GM21390 (cell line): Measurements from ENCODE around the gene NLRC3.
A peak's percentile ranks its signal among the peaks of the same experiment; 100 is the strongest.

Source experiments
- ATAC-seq: cut with Tn5 transposase; IDR thresholded peaks from one replicate; pipeline ENCODE4 v1.9.1; 2021; ENCODE audit not compliant: unreplicated experiment

Gene NLRC3

DNA sequence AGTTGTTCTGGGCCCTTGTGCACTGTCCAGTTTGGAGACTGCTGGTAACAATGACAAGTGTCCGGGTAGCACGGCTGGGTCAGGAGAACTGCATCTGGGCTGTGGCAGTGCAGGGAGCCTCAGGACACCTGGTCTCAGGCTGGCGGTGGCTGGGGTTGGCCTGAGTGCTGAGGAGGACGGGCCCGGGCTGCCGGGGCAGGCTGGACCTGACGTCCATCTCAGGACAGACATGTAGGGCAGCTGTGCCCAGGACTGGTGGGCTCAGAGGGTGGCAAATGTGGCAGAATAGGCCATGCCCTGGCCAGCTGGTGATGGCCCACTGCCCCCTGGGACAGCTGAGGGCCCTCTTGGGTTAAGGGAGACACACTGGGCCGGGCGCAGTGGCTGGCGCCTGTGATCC, 4.2 kb upstream of the NLRC3 start:
- no peak for ATAC-seq

DNA sequence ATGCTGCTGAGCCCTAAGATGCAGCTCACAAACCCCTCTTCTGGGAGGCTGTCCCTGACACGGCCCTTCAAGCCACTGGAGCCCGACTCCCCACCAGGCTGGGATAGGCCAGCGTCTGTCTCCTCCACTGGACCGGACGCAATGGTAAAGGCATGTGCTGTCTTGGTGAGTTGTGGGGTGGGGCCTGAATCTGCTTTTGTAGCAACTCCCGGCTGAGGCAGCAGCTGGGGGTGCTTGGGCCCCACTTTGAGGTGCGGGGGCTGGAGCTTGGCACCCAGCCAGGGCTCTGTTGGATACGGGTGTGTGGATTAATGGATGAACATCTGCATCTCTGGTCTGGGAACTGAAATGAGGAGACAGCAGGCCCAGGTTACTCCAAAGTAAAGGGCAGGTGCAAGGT, 3.5 kb upstream of the NLRC3 start:
- no peak for ATAC-seq

DNA sequence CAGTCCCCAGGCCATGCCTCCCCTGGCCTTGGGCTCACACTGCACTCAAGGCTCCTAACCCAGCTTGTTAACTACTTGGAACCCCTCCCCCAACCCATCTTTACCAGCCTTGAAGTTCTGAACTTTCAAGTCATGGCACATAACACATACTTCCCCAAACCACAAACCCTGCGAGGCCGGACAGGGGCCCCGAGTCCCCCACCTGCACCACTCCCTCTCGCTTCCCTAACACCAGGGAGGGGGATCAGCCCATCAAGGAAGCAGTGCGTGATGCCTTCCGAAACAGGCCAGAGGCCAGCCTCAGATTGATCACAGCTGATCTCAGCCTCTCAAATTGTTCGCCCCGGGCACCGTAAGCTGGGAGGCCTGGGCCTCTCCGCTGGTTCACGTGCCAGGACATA, 3.0 kb upstream of the NLRC3 start:
- ATAC-seq, result no peak

DNA sequence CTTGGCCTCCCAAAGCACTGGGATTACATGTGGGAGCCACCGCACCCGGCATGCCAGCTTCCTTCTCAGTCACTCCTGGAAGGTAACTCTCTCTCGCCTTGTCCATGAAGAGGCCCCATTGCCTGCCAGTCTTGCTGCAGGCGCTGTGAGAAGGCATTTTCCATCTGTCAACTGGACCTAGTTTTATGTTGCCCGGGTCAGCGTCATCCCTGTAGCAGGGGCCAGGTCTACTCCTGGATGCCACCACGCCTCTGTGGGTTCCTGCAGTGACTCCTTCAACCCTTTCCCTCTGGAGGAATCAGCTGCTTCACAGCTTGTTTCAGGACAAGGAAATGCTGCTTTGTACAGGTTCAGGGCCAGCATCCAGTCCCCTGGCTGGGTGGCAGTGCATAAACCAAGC, 2.6 kb upstream of the NLRC3 start:
- no peak for ATAC-seq

DNA sequence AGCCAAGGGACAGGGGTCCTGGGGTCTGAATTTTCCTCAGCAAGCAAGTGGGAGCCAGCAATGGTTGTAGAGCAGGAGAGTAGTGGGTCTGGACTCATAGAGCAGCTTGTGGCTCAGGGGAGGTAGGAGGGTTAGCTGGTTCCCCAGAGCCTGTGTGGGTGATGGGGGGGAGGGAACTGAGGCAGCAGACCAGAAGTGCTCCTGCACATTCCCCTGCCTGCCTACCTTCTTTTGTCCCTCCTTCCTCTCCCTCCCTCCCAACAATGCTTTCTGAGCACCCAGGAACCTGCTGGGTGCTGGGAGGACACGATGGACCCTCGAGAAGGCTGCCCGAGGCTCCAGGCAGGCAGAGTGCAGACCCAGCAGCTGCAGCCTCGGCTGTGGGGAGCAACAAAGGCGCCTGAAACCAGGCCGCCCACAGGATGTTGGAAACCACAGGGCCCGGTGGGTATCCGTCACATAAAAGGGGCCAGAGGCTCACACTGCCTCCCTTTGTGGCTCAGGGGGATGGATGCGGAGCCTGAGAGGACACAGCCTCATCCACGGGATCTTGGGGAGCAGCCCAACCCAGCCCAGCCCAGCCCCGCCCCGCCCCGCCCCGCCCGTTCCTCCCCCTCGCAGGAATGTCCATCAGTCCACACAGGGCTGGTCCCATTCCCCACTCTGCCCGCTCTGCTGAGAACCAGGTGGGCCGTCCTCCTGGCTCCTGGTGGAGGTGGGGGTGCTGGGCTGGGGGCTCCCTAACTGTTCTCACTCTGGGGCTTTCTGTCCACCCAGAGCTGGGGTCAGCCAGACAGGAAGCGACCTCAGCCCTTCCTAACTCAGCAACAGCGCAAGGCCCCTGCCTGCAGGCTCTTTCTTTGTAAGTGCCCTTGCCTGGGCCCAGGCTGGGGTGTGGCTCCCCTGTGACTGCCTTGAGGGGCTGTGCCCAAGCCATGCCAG, 1.7 kb upstream of the NLRC3 start:
- ATAC-seq, result peak; percentile 68

DNA sequence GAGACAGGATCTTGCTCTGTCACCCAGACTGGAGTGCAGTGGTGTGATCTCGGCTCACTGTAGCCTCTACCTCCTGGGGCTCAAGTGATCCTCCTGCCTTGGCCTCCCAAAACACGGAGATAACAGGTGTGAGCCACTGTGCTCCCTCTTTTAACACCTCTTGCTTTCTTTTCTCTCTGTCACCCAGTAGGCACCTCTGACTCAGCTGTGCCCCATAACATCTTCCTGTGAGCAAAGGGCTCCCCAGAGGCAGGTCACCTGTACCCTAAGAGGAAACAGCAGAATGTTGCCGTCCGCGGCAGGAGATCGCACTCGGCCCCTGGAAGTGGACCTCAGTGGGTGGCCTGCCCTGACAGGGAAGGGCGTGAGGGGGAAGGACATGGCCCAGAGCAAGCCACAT, 918 bp upstream of the NLRC3 start:
- ATAC-seq, result no peak

DNA sequence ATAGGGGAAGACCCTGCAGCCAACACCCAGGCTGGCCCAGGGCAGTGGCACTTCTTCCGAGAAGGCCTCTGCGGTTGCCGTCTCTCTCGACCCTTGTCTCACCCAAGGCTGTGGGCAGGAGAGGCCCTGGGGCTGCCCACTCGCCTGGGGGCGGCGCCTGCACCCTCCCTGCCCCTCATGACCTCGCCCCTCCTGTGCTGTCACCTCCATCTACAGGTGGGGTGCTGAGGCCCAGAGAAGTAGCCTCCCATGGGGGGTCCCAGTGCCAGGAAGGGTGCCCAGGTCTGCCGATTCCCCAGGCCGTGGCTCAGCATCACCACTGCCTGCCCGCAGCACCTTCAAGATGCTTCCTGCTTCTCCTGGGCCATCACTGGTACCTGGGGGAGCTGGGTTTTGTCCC, 992 bp downstream of the NLRC3 start:
- no peak for ATAC-seq

DNA sequence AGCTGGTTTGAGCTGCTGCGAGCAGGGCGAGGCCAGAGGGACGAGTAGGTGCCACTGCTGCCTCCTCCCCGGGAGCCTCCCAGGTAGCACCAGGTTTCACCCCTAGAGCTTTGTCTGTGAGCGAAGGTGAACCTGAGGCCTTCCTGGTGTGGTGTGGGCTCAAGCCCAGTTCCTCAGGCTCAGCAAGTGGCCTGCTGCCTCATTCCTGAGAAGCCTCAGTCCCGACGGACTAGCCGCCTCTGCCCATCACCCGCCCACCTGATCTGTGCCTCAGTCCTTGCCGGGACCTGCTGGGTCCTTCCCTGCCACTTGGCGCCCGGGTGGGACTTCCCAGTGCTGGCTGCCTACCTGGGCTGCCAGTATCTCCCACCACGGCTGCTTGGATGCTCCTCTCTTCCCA, 1.7 kb downstream of the NLRC3 start:
- no peak for ATAC-seq

DNA sequence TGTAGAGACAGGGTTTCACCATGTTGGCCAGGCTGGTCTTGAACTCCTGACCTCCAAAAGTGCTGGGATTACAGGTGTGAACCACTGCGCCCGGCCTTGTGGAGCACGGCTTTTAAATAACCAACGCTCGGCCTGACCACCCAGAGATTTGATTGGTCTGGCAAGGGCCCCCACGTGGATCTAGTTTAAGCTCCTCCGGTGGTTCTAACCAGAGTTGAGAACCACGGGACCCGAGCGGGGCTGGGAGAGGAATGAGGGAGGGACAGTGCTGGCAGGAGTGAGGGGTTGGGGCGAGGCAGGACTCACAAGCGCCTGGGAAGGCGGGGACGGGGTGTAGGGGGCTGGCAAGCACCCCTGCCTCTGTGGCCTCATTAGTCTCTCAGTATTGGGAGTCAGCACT, 3.0 kb downstream of the NLRC3 start:
- no peak for ATAC-seq

DNA sequence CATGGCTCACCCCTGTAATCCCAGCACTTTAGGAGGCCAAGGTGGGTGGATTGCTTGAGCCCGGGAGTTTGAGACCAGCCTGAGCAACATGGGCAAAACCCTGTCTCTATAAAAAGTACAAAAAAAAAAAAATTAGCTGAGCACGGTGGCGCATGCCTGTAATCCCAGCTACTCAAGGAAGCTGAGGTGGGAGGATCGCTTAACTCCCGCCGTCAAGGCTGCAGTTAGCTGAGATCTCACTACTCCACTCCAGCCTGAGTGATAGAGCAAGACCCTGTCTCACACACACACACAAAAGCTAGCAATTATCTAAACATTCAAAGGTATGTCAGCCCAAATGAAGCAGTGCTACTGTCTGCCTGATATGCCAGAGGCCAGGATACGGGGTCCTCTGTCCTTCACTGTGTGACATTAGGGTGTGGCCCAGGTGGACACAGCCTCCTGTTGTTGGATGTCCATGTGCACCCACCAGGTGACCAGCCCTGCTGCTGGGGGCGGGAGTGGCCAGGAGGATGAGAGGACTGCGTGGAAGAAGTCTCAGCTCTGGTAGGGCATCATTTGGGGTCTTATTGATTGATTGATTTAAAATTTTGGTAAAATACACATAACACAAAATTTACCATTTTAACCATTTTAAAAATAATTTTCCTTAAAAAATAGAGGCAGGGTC, 3.9 kb downstream of the NLRC3 start:
- no peak for ATAC-seq

DNA sequence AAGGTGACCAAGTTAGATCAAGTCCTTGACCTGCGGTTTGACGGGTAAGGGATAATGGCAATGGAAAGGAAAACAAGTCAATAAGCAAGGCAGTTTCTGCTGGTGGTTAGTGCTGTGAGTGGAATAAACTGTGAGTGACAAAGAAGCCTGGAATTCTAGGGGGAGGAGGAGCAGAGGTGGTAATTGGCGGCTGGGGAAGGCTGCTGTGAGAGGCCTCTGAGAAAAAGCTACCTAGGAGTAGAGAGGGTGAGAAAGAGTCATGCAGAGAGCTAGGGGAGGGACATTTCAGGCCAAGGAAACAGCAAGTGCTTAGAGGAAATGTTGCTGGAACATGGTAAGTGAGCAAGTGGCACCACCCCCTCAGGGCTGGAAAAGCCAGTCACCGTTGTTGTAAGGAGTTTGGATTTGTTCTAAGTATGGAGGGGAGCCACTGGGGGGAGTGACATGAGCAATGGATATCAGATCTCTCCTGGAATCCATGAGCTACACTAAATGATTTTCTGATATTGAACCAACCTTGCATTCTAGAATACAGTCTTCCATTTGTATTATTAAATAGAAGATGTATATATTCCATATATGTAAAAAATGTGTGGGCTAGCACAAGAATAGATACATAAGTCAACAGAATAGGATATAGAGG, 6.7 kb downstream of the NLRC3 start:
- ATAC-seq, result no peak

DNA sequence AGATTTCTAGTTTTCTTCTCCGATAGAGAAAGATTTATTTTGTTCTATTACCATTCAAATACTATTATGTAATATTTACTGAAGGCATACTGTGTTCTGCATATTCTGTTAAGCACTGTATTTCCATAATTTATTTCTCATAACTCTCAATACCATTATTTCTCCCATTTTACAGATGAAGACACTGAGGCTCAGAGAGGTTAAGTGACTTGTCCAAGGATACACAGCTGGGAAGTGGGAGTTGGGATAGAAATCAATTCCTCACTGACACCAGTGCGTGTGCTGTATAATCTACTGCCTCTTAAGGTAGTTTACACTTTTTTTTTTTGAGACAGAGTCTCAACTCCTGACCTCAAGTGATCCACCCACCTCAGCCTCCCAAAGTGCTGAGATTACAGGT, 7.4 kb downstream of the NLRC3 start:
- ATAC-seq, result no peak

DNA sequence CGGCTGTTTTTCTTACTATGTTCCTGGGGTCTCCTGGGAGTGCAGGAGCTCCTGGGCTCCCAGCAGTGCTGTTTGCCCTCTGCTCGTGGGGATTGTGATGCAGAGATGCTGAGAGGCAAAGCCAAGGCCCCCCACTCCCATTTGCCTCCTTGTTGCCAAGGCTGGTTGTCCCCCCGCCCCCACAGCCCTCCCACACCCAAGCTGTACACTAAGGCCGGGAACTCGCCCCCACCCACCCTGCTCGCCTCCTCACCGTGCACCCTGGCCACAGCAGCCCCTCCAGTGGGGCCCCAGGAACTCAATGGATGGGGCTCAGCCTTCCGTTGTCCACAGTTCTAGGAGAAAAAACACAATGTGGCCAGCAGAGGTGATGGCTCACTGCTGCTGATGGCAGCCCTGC, 10.2 kb downstream of the NLRC3 start:
- ATAC-seq, result no peak

DNA sequence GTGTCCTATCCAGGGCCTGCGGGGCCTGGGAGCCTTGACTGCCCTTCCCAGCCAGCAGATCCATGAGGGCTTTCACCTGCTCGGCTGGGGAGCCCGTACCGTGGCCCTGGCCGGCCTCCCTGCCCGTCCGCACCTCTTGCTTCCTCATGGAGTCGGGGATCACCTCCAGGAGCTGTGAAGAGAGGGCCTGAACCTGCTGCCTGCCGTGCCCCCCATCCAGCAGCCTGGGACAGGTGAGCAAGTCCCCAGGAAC, 12.4 kb downstream of the NLRC3 start:
- no peak for ATAC-seq

DNA sequence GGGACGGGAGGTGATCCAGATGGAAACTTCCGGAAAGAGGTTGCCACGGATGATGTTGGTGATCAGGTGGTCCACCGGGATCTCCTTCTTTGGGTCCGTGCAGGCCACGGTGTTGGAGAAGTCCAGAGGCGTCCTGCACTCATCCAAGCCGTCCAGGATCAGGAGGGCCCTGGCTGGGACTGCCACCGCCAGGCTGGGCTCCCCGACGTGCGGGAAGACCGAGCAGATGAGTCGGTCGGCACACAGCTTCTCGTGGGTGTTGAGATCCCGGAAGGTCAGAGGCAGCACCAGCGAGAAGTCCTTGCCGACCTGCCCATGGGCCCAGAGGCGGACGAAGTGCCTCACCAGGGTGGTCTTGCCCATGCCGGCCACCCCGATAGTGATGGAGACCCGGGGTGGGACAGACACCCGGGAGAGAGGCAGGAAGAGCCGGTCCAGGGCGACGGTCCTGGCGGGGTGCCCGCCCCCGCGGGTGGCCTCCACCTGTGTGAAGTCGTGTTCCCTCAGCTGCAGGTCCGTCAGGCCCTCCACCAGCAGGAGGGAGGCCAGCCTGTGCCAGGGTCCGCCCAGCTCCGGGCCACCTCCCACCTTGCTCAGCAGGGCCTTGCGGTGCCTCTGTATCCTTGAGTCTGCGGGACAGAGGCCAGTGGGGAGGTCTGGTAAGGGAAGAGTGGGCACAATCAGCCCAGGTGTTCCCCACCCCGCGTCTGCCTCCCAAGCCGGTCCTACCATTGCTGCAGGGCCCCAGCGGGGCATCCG, 12.9 kb downstream of the NLRC3 start:
- ATAC-seq, result no peak

DNA sequence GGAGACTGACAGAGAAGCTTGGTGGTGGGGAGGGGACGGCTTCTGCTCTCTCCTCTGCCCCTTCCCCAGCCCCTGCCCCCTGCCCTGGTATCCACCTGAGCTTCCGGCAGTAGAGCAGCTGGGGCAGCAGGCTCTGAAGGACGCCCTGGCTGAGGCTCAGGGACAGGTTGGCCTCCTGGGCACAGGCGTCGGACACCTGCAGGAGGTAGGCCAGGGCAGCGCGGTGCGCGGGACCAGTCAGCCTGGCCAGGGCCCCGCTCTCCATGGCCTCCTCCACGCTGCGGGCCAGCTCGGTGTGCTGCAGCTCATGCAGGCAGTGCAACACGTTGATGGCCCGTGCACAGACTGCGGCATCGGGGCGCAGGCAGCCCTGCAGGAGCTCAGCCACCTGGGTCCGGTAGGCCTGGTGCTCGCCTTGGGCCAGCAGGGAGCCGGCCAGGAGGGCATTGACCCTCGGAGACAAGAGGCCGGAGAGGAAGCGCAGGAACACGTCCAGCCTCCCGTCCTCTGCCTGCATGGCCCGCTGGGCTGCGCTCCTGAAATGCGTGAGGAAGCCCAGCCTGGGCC, 14.2 kb downstream of the NLRC3 start:
- no peak for ATAC-seq

DNA sequence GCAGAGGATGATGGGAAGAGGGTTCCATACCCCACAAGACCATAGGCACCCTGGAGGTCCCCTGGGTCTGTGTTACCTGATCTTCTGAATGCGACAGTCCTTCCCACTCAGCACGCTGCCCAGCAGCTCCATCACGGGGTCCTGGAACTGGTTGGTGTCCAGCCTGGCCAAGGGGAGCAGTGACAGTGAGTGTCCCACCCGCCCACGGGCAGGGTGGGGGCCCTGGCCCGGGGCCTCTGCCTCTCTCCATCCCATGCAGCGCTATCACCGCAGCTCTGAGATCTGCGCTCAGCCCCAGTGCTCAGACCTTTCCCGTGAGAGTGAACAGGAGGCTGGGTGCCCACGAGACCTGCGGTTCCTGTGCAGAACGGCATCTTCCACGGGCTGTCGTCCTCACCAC, 15.6 kb downstream of the NLRC3 start:
- ATAC-seq, result no peak

DNA sequence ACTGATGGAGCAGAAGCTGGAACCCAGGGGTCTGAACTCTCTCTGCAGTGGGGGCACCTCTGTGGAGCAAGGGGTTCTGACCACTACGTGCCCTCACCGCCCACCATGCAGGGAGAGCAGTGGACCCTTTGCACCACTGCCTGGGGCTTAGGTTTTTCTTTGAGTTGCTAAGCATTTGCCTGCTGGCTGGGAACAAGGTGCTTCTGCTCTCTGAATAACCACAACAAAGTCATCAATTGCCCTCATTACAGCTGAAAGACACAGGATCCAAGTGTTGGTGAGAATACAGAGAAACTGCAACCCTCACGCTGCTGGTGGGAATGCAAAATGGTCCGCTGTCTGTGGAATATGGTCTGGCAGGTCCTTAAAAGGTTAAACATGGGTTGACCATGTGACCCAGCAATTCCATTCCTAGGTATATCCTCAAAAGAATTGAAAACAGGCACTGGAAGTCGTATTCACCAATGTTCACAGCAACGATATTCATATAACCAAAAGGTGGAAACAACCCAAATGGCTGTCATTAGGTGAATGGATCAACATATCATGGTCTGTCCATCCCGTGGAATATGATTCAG, 22.8 kb downstream of the NLRC3 start:
- no peak for ATAC-seq

DNA sequence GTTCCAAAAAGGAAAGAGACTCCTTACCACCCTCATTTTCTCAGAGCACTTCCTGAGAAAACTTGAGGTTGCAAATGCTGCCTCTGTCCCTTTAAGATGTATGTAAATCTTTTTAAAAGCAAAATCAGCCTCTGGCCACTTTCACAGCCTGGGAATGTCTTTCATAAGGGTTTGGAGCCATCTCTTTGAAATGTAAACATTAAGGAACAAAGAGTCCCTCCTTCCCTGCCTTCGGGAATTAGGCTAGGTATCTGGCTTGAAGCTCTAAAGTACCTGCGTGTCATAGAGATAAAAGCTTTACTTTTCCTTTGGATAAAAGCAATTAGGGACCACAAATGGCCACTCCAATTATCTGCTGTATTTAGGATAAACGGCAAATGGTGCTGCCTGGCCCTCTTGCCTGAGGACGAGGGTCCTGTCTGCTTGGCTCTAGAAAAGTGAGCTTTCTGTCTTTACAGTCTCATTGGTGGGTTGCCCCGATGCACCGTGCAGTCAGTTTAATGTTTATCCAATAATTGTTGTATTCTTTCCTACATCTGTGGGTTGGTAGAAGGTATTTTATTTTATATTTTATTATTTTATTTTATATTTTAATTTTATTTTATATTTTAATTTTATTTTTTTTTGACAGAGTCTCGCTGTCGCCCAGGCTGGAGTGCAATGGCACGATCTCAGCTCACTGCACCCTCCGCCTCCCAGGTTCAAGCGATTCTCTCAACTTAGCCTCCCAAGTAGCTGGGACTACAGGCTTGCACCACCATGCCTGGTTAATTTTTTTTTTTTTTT, 23.9 kb downstream of the NLRC3 start:
- ATAC-seq, result no peak
